HG02763 (cell line): Measurements from ENCODE around the gene TSNAXIP1.

Experiments used
- ATAC-seq: cut with Tn5 transposase; IDR thresholded peaks from one replicate; pipeline ENCODE4 v1.9.1; 2021; ENCODE audit warnings: mild to moderate bottlenecking, moderate library complexity; ENCODE audit not compliant: unreplicated experiment

Gene TSNAXIP1

GRCh38 chr16:67781565-67781921 lies 25.1 kb upstream of the TSNAXIP1 start:
- no peak for ATAC-seq

- ATAC-seq = no peak
These were observed 23.9 kb upstream of the TSNAXIP1 start for GRCh38 chr16:67782567-67783352.

GRCh38 chr16:67783353-67783725 lies 23.4 kb upstream of the TSNAXIP1 start:
- no peak for ATAC-seq

- ATAC-seq = no peak
These were observed 20.2 kb upstream of the TSNAXIP1 start for GRCh38 chr16:67786491-67786890.

GRCh38 chr16:67790071-67790470 lies 16.6 kb upstream of the TSNAXIP1 start:
- ATAC-seq = no peak

- no peak for ATAC-seq
These were observed 10.5 kb upstream of the TSNAXIP1 start for GRCh38 chr16:67796099-67796718.

GRCh38 chr16:67800338-67800926 lies 6.3 kb upstream of the TSNAXIP1 start:
- ATAC-seq = no peak

GRCh38 chr16:67801241-67801640 lies 5.4 kb upstream of the TSNAXIP1 start:
- no peak for ATAC-seq

GRCh38 chr16:67801883-67802282 lies 4.8 kb upstream of the TSNAXIP1 start:
- ATAC-seq = no peak

GRCh38 chr16:67803894-67804293 lies 2.8 kb upstream of the TSNAXIP1 start:
- no peak for ATAC-seq

- ATAC-seq = no peak
These were observed 1.7 kb upstream of the TSNAXIP1 start for GRCh38 chr16:67804853-67805542.

GRCh38 chr16:67805718-67806427 lies 816 bp upstream of the TSNAXIP1 start:
- ATAC-seq = no peak

GRCh38 chr16:67807148-67807682 lies 526 bp downstream of the TSNAXIP1 start:
- no peak for ATAC-seq

GRCh38 chr16:67811899-67812298 lies 5.2 kb downstream of the TSNAXIP1 start:
- no peak for ATAC-seq

- ATAC-seq = no peak
These were observed 7.9 kb downstream of the TSNAXIP1 start for GRCh38 chr16:67814567-67814966.

GRCh38 chr16:67820608-67821259 lies 14.0 kb downstream of the TSNAXIP1 start:
- ATAC-seq = no peak

GRCh38 chr16:67822511-67822910 lies 15.8 kb downstream of the TSNAXIP1 start:
- no peak for ATAC-seq

- ATAC-seq = no peak
These were observed 18.4 kb downstream of the TSNAXIP1 start for GRCh38 chr16:67825119-67825518.

GRCh38 chr16:67825906-67826305 lies 19.2 kb downstream of the TSNAXIP1 start:
- no peak for ATAC-seq

GRCh38 chr16:67828651-67829050 lies 22.0 kb downstream of the TSNAXIP1 start:
- no peak for ATAC-seq
